SK-N-SH (cell line): ENCODE measurements around the gene RUFY4. TPM values are rescaled to one million over a fixed set of nuclear protein-coding genes. Genes with fewer than 3 reads are reported as not detected.

ENCODE experiments used
- CTCF ChIA-PET: fragments of 300-600, 350-600 bp; formaldehyde crosslinking; extraction: SDS; loops from one replicate; lab custom pipeline; 2021; lab: Yijun Ruan, JAX
- POLR2A ChIA-PET: fragments of 350-600 bp; sonication (Branson Sonifier 250); formaldehyde crosslinking; extraction: SDS; loops from one replicate; lab custom pipeline; 2020; ENCODE audit warnings: antibody characterized with exemption, inconsistent platforms; lab: Yijun Ruan, JAX
- DNase-seq: peaks from one replicate; pipeline ENCODE4 v3.0.0; 2012
- H2AFZ ChIP-seq: fragments of 200-600 bp; sonication (generic); 2 replicates; pipeline ENCODE4 v1.8.1; 2016; ENCODE audit warnings: antibody characterized with exemption, mild to moderate bottlenecking, low read depth
- H3F3A ChIP-seq: fragments of 200-600 bp; sonication (generic); replicated peaks from 2 replicates; pipeline ENCODE3; 2016; ENCODE audit warnings: antibody characterized with exemption, mild to moderate bottlenecking; ENCODE audit not compliant: insufficient read depth
- H3K27ac ChIP-seq, 2 experiments: fragments of 200-500 bp in 1 of 2; fragments of 200-600 bp in 1 of 2; sonication (Bioruptor generic) in 1 of 2; sonication (generic), shearing (Covaris generic) in 1 of 2; 2 replicates each; pipeline versions ENCODE4 v1.5.1 to v1.6.1; 2014 to 2016; ENCODE audit warnings: low read depth in 2 of 2, inconsistent platforms in 1 of 2, low read length in 1 of 2, mild to moderate bottlenecking in 1 of 2, mixed read lengths in 1 of 2
- H3K27me3 ChIP-seq: fragments of 200-600 bp; sonication (generic), shearing (Covaris generic); 2 replicates; pipeline ENCODE4 v1.6.1; 2016; ENCODE audit warnings: mixed run types; ENCODE audit not compliant: insufficient read depth
- H3K36me3 ChIP-seq, 2 experiments: fragments of 200-500 bp in 1 of 2; fragments of 200-600 bp in 1 of 2; sonication (Bioruptor generic) in 1 of 2; sonication (generic) in 1 of 2; replicated peaks in 1 of 2; 2 replicates each; pipeline versions ENCODE3 to v1.5.1; 2014 to 2016; ENCODE audit warnings: low read length in 1 of 2, mild to moderate bottlenecking in 1 of 2; ENCODE audit not compliant: insufficient read depth in 2 of 2, control insufficient read depth in 1 of 2
- H3K4me1 ChIP-seq, 2 experiments: fragments of 200-500 bp in 1 of 2; fragments of 200-600 bp in 1 of 2; sonication (Bioruptor generic) in 1 of 2; sonication (generic), shearing (Covaris generic) in 1 of 2; 2 replicates each; pipeline versions ENCODE4 v1.5.1 to v1.6.1; 2014 to 2016; ENCODE audit warnings: low read depth in 1 of 2, low read length in 1 of 2, mixed run types in 1 of 2; ENCODE audit not compliant: insufficient read depth in 2 of 2, control insufficient read depth in 1 of 2
- H3K4me2 ChIP-seq: fragments of 200-600 bp; sonication (generic), shearing (Covaris generic); 2 replicates; pipeline ENCODE4 v1.6.1; 2017; ENCODE audit warnings: mixed run types
- H3K4me3 ChIP-seq, 2 experiments: fragments of 200-500 bp in 1 of 2; fragments of 200-600 bp in 1 of 2; sonication (Bioruptor generic) in 1 of 2; sonication (generic), shearing (Covaris generic) in 1 of 2; 2 replicates each; pipeline versions ENCODE4 v1.5.1 to v1.8.1; 2014 to 2016; ENCODE audit warnings: low read depth in 2 of 2, inconsistent platforms in 1 of 2, low read length in 1 of 2, mild to moderate bottlenecking in 1 of 2, mixed read lengths in 1 of 2, moderate library complexity in 1 of 2
- H3K79me2 ChIP-seq: fragments of 200-600 bp; sonication (generic); 2 replicates; pipeline ENCODE4 v1.8.1; 2017; ENCODE audit warnings: mild to moderate bottlenecking; ENCODE audit not compliant: insufficient read depth
- H3K9ac ChIP-seq: fragments of 200-600 bp; sonication (generic); 2 replicates; pipeline ENCODE4 v1.6.1; 2017; ENCODE audit warnings: mixed run types
- H3K9me2 ChIP-seq: fragments of 200-600 bp; sonication (generic); 2 replicates; pipeline ENCODE4 v1.6.1; 2017; ENCODE audit warnings: mixed run types
- H3K9me3 ChIP-seq: fragments of 200-600 bp; sonication (generic); 2 replicates; pipeline ENCODE4 v1.6.1; 2017; ENCODE audit warnings: mixed run types, mild to moderate bottlenecking, moderate library complexity
- H4K20me1 ChIP-seq: fragments of 200-600 bp; sonication (generic); 2 replicates; pipeline ENCODE4 v1.6.1; 2017; ENCODE audit warnings: mild to moderate bottlenecking, mixed run types; ENCODE audit not compliant: insufficient read depth
- CHD2 ChIP-seq: fragments of 150-350 bp; IDR thresholded peaks from 2 replicates; pipeline ENCODE4 v1.6.1; 2018; ENCODE audit warnings: low read length; ENCODE audit not compliant: partially characterized antibody
- EP300 ChIP-seq, 2 experiments: IDR thresholded peaks; 2 replicates each; pipeline versions ENCODE4 v1.4.0 to v1.6.1; 2012; ENCODE audit warnings: borderline replicate concordance in 1 of 2, low read depth in 1 of 2, low read length in 1 of 2
- FOSL2 ChIP-seq: IDR thresholded peaks from 2 replicates; pipeline ENCODE4 v1.4.0; 2012; ENCODE audit warnings: low read depth, mild to moderate bottlenecking, moderate library complexity, borderline replicate concordance
- FOXM1 ChIP-seq: IDR thresholded peaks from 2 replicates; pipeline ENCODE4 v1.4.0; 2012; ENCODE audit warnings: low read depth, mild to moderate bottlenecking
- GABPA ChIP-seq: IDR thresholded peaks from 2 replicates; pipeline ENCODE4 v1.4.0; 2012; ENCODE audit warnings: low read depth, mild to moderate bottlenecking
- GATA2 ChIP-seq: sonication (generic); formaldehyde crosslinking; IDR thresholded peaks from 2 replicates; pipeline ENCODE4 v1.5.0; 2020; ENCODE audit warnings: mild to moderate bottlenecking, missing genetic modification reagents
- JUND ChIP-seq: IDR thresholded peaks from 2 replicates; pipeline ENCODE4 v1.4.0; 2012
- MEF2A ChIP-seq: IDR thresholded peaks from 2 replicates; pipeline ENCODE4 v1.4.0; 2012; ENCODE audit warnings: low read depth, borderline replicate concordance
- MXI1 ChIP-seq: IDR thresholded peaks from 2 replicates; pipeline ENCODE4 v1.6.1; 2012; ENCODE audit warnings: mild to moderate bottlenecking, low read depth, low read length, improper control_type of control experiment
- NRF1 ChIP-seq: IDR thresholded peaks from 2 replicates; pipeline ENCODE4 v1.6.1; 2012; ENCODE audit warnings: low read depth, mild to moderate bottlenecking, low read length
- PBX3 ChIP-seq: IDR thresholded peaks from 2 replicates; pipeline ENCODE4; 2012
- POLR2AphosphoS5 ChIP-seq: IDR thresholded peaks from 2 replicates; pipeline ENCODE4 v1.6.1; 2012; ENCODE audit warnings: low read depth, low read length
- RAD21 ChIP-seq: IDR thresholded peaks from 2 replicates; pipeline ENCODE4 v1.6.1; 2012; ENCODE audit warnings: mild to moderate bottlenecking, low read length
- RXRA ChIP-seq: IDR thresholded peaks from 2 replicates; pipeline ENCODE4 v1.4.0; 2012; ENCODE audit warnings: low read depth, mild to moderate bottlenecking, borderline replicate concordance
- SMC3 ChIP-seq: IDR thresholded peaks from 2 replicates; pipeline ENCODE4 v1.6.1; 2012; ENCODE audit warnings: low read depth, low read length, improper control_type of control experiment
- TEAD4 ChIP-seq: IDR thresholded peaks from 2 replicates; pipeline ENCODE4 v1.4.0; 2012; ENCODE audit warnings: mild to moderate bottlenecking, borderline replicate concordance; ENCODE audit not compliant: insufficient read depth
- USF1 ChIP-seq: IDR thresholded peaks from 2 replicates; pipeline ENCODE4 v1.4.0; 2012; ENCODE audit warnings: low read depth, borderline replicate concordance
- WGBS: methylation state at CpG from one replicate; pipeline ENCODE4 v1.1.6; 2017; ENCODE audit warnings: low lambda C conversion rate; 5-methylcytosine and 5-hydroxymethylcytosine counted together
- polyA plus RNA-seq, 3 experiments: library from polyadenylated mRNA; depleted of rRNA; stranded (reverse); fragments of >200 nt; gene quantifications; 2 replicates each; pipeline ENCODE4 v1.2.3, GENCODE V29; 2012

The RUFY4 gene
- polyA plus RNA-seq, 1 of the 3 experiments (the other 2 are of a cell fraction), result not detected

- Histone ChIP-seq H3K9me2 (no peaks in the 10 kb centered on the region), H3K27ac (no peak overlapping the region), H3K9ac (no peak overlapping the region), H3F3A (no peaks in the 10 kb centered on the region), H3K9me3 (no peaks in the 10 kb centered on the region), H3K27me3 (no peaks in the 10 kb centered on the region), H2AFZ (no peak overlapping the region), H3K79me2 (no peaks in the 10 kb centered on the region), H3K4me3 (no peak overlapping the region), H3K36me3 (no peaks in the 10 kb centered on the region), H4K20me1 (no peaks in the 10 kb centered on the region), H3K4me1 (peaks cover 5 to 35% of the 10 kb centered on the region in 2 experiments; a peak in 3 of 4 replicates), H3K4me2 (no peak overlapping the region)
- WGBS, result 88% methylated on average over 10 of the region's 10 CpGs
- CTCF ChIA-PET, result interaction anchor here (1.1 to 2.5 kb wide), 2 partner anchors 233 to 237 kb away, joined by 4 to 9 read pairs; no protein-coding TSS in a partner anchor
- peak; percentile 19 for DNase-seq
- no peak for TF ChIP-seq USF1
- no peak for TF ChIP-seq PBX3
- TF ChIP-seq FOXM1, result no peak
- POLR2A ChIA-PET, result no interaction called here
Observed at GRCh38 chr2:218022131-218022850, 46.8 kb upstream of the RUFY4 start.

- H3K79me2 ChIP-seq, result no peaks in the 10 kb centered on the region
- DNase-seq, result peak; percentile 11
- no peak overlapping the region for H3K27ac ChIP-seq
- no peaks in the 10 kb centered on the region for H3K36me3 ChIP-seq
- H3K9me2 ChIP-seq, result no peaks in the 10 kb centered on the region
- ChIA-PET POLR2A (no interaction called here), CTCF (interaction anchor here (0.8 to 2.5 kb wide), 3 partner anchors 12 to 238 kb away, joined by 3 to 9 read pairs (median 4); no protein-coding TSS in a partner anchor)
- H3K27me3 ChIP-seq, result no peaks in the 10 kb centered on the region
- no peak overlapping the region for H3K4me2 ChIP-seq
- no peaks in the 10 kb centered on the region for H3K9me3 ChIP-seq
- no peak overlapping the region for H3K4me3 ChIP-seq
- no peak overlapping the region for H3K9ac ChIP-seq
- H3F3A ChIP-seq, result no peaks in the 10 kb centered on the region
- H3K4me1 ChIP-seq, result peaks cover 0 to 28% of the 10 kb centered on the region in 2 experiments; a peak in 2 of 4 replicates
- no peak overlapping the region for H2AFZ ChIP-seq
- 85% methylated on average over 4 of the region's 7 CpGs for WGBS
- H4K20me1 ChIP-seq, result no peaks in the 10 kb centered on the region
- TF ChIP-seq MXI1, result no peak
- TF ChIP-seq GABPA, result no peak
- TF ChIP-seq MEF2A, result no peak
- no peak for TF ChIP-seq TEAD4
- TF ChIP-seq EP300 (IDR thresholded peaks at IDR 0.05; ENCODE audit: borderline replicate concordance in 1 of 2, low read depth in 1 of 2, low read length in 1 of 2), result no peak
- no peak for TF ChIP-seq PBX3
- TF ChIP-seq RAD21, result no peak
- TF ChIP-seq GATA2 (CRISPR knock-in tag), result no peak
- TF ChIP-seq FOSL2, result no peak
- no peak for TF ChIP-seq RXRA
- TF ChIP-seq JUND, result no peak
- TF ChIP-seq POLR2AphosphoS5, result no peak
- no peak for TF ChIP-seq CHD2
- TF ChIP-seq SMC3, result no peak
- no peak for TF ChIP-seq NRF1
Observed at GRCh38 chr2:218022851-218023530, 46.1 kb upstream of the RUFY4 start.
